ENCODE measurements around the gene TBC1D16. TPM values are rescaled to one million over a fixed set of nuclear protein-coding genes. Genes with fewer than 3 reads are reported as not detected.

The TBC1D16 gene
- total and polyA plus RNA-seq, 8 donors: 4.9 to 31.4 (median 19.7) TPM

DNA sequence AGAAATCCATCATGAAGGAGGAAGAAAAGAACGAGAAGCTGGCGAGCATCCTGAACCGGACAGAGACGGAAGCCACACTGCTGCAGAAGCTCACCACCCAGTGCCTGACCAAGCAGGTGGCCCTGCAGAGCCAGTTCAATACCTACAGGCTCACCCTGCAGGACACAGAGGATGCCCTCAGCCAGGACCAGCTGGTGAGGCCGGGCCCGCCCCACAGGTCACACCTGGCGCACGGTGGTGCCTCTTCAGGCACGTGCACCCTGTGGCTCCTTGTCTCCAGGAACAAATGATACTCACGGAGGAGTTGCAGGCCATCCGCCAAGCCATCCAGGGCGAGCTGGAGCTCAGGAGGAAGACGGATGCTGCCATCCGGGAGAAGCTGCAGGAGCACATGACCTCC lies 45.9 kb upstream of the TBC1D16 start:
- intact Hi-C loops (cut with DNase I): loop anchor here in 1 of 3 donors (5.0 kb wide), 1 partner anchor 171 kb away; no protein-coding TSS in a partner anchor
- peaks cover 0 to 3% (median 0%) of the 10 kb centered on the region in 3 donors for H3K4me1 ChIP-seq
- no peak overlapping the region for H3K4me3 ChIP-seq
- ATAC-seq (no peak), DNase-seq (peak in 1 of 6 donors; percentile 60), FAIRE-seq (no peak)
- no peaks in the 10 kb centered on the region for H3K9me3 ChIP-seq
- no peak overlapping the region for H3K27ac ChIP-seq
- H3K27me3 ChIP-seq: no peaks in the 10 kb centered on the region
- TF ChIP-seq CTCF (IDR thresholded peaks at IDR 0.05): no peak
- WGBS, 2 donors: 89 to 95% methylated on average over 14 of the region's 14 CpGs
- H3K36me3 ChIP-seq: no peaks in the 10 kb centered on the region

DNA sequence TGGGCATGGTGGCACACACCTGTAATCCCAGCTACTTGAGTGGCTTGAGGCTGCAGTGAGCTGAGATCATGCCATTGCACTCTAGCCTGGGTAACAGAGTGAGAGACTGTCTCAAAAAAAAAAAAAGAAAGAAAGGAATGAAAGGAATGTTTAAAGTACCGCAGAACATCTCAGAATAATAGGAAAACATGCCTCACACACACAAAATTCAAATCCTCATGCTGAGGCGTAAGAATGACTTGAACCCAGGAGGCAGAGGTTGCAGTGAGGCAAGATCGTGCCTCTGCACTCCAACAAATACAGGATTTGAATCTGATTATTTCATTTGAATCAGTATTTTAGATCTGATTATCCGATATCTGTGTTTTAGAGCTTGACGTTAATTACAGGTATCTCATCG lies 44.4 kb upstream of the TBC1D16 start:
- WGBS, 2 donors: 88 to 89% methylated on average over 6 of the region's 6 CpGs
- no peaks in the 10 kb centered on the region for H3K27me3 ChIP-seq
- no peak overlapping the region for H3K4me3 ChIP-seq
- no peak for FAIRE-seq
- no peak for TF ChIP-seq CTCF (IDR thresholded peaks at IDR 0.05)
- no peak for ATAC-seq
- intact Hi-C loops (cut with DNase I): loop anchor here in 1 of 3 donors (5.0 kb wide), 1 partner anchor 172 kb away; no protein-coding TSS in a partner anchor
- DNase-seq: no peak
- no peaks in the 10 kb centered on the region for H3K9me3 ChIP-seq
- H3K27ac ChIP-seq: no peak overlapping the region
- peaks cover 0 to 3% (median 0%) of the 10 kb centered on the region in 3 donors for H3K4me1 ChIP-seq
- no peaks in the 10 kb centered on the region for H3K36me3 ChIP-seq

- peak overlapping the region in 1 of 4 donors; percentile 85 for H3K27ac ChIP-seq
- H3K36me3 ChIP-seq: no peaks in the 10 kb centered on the region
- TF ChIP-seq CTCF (IDR thresholded peaks at IDR 0.05): no peak
- FAIRE-seq (no peak), ATAC-seq (no peak), DNase-seq (no peak)
- no peaks in the 10 kb centered on the region for H3K27me3 ChIP-seq
- H3K4me1 ChIP-seq: peaks cover 7 to 32% (median 9%) of the 10 kb centered on the region in 3 donors
- no peaks in the 10 kb centered on the region for H3K9me3 ChIP-seq
- intact Hi-C loops (cut with DNase I): loop anchor here in 1 of 3 donors (10.0 kb wide), 1 partner anchor 68 kb away; no protein-coding TSS in a partner anchor
- WGBS, 2 donors: 92 to 93% methylated on average over 6 of the region's 6 CpGs
- no peak overlapping the region for H3K4me3 ChIP-seq
Observed at GRCh38 chr17:80072410-80072809, 36.7 kb upstream of the TBC1D16 start.

DNA sequence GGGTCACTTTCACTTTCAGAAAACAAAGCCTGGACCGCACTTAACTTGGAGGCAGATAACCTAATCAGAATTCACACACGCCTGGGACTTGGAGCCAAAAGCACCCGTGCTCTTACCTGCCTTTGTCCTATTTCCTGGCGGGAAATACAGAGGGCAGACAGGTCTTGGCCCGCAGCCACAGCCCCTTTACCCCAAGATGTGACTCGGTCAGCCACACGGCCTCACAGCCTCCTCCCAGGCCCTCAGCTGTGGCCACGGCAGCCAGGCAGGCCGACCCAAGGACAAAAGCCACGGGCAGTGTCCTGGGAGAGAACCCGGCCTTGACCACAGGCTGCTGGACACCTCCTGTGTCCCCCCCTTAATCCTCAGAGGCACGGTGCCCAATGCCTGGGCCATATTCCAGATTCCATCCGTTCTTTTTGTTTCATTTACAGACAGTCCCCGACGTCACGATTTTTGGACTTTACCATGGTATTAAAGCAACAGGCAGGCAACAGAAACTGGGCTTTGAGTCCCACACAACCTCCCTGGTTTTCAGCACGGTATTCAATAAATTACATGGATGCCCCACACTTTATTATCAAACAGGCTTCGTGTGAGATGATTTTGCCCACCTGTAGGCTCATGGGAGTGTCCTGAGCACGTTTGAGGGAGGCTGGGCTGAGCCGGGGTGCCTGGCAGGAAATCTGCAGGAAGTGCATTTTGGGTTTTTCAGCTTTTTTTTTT lies 35.6 kb upstream of the TBC1D16 start:
- H3K36me3 ChIP-seq: no peaks in the 10 kb centered on the region
- FAIRE-seq: no peak
- intact Hi-C loops (cut with DNase I): loop anchor here in 1 of 3 donors (10.0 kb wide), 1 partner anchor 66 kb away; no protein-coding TSS in a partner anchor
- DNase-seq: peak; percentile 64 to 91 (median 76)
- no peaks in the 10 kb centered on the region for H3K27me3 ChIP-seq
- H3K9me3 ChIP-seq: no peaks in the 10 kb centered on the region
- 5 to 8% methylated on average over 20 of the region's 20 CpGs for WGBS, 2 donors
- ATAC-seq: peak; percentile 72 to 84 (median 74)
- H3K27ac ChIP-seq: peak overlapping the region; percentile 72 to 89 (median 86)
- no peak for TF ChIP-seq CTCF (IDR thresholded peaks at IDR 0.05)
- H3K4me3 ChIP-seq: peak overlapping the region in 3 of 4 donors; percentile 4 to 34 (median 33)
- H3K4me1 ChIP-seq: peaks cover 7 to 32% (median 9%) of the 10 kb centered on the region in 3 donors

Data from pancreas (tissue), 10 donors.